Astrocyte (in vitro differentiated cells and primary cell): Measurements from ENCODE around the gene PHOSPHO2. TPM values are rescaled to one million over a fixed set of nuclear protein-coding genes. Genes with fewer than 3 reads are reported as not detected.

Experiments used
- DNase-seq: peaks from one replicate; pipeline ENCODE4 v3.0.0-alpha.2; 2010; ENCODE audit warnings: low read depth
- FAIRE-seq: peaks from 2 replicates; lab custom pipeline; 2011; peaks lifted over from hg19 to GRCh38; lab: Jason Lieb, UNC
- H2AFZ ChIP-seq: 2 replicates; pipeline ENCODE4 v1.6.0; 2012; ENCODE audit warnings: low read depth, low read length, inconsistent platforms
- H3K27ac ChIP-seq: 2 replicates; pipeline ENCODE4 v1.5.1; 2011; ENCODE audit warnings: low read depth, low read length, inconsistent platforms
- H3K27me3 ChIP-seq: 2 replicates; pipeline ENCODE4 v1.6.0; 2011; ENCODE audit warnings: low read length, inconsistent platforms; ENCODE audit not compliant: insufficient read depth
- H3K36me3 ChIP-seq: 2 replicates; pipeline ENCODE4 v1.5.1; 2011; ENCODE audit warnings: low read length, inconsistent platforms; ENCODE audit not compliant: insufficient read depth
- H3K4me1 ChIP-seq: 2 replicates; pipeline ENCODE4 v1.5.1; 2011; ENCODE audit warnings: low read length, inconsistent platforms; ENCODE audit not compliant: insufficient read depth
- H3K4me2 ChIP-seq: 2 replicates; pipeline ENCODE4 v1.6.0; 2012; ENCODE audit warnings: low read length, inconsistent platforms
- H3K4me3 ChIP-seq: 2 replicates; pipeline ENCODE4 v1.5.1; 2011; ENCODE audit warnings: low read depth, mild to moderate bottlenecking, low read length, inconsistent platforms; ENCODE audit not compliant: insufficient read depth
- H3K79me2 ChIP-seq: 2 replicates; pipeline ENCODE4 v1.6.0; 2012; ENCODE audit warnings: mild to moderate bottlenecking, low read length, inconsistent platforms; ENCODE audit not compliant: insufficient read depth
- H3K9ac ChIP-seq: 2 replicates; pipeline ENCODE4 v1.6.0; 2012; ENCODE audit warnings: mild to moderate bottlenecking, low read length, inconsistent platforms
- H3K9me3 ChIP-seq: 2 replicates; pipeline ENCODE4 v1.5.1; 2012; ENCODE audit warnings: low read depth, mild to moderate bottlenecking, low read length, inconsistent platforms; ENCODE audit not compliant: insufficient read depth
- H4K20me1 ChIP-seq: 2 replicates; pipeline ENCODE4 v1.6.0; 2012; ENCODE audit warnings: low read length, inconsistent platforms; ENCODE audit not compliant: insufficient read depth
- H3K27ac Mint-ChIP-seq: one replicate; pipeline ENCODE4 v1.8.0; 2021; ENCODE audit warnings: mild to moderate bottlenecking, mixed read lengths; ENCODE audit not compliant: unreplicated experiment
- H3K27me3 Mint-ChIP-seq: one replicate; pipeline ENCODE4 v1.8.0; 2021; ENCODE audit warnings: low read depth, mixed read lengths; ENCODE audit not compliant: unreplicated experiment
- H3K36me3 Mint-ChIP-seq: one replicate; pipeline ENCODE4 v1.8.0; 2021; ENCODE audit warnings: low read depth, mixed read lengths; ENCODE audit not compliant: unreplicated experiment
- H3K4me1 Mint-ChIP-seq: one replicate; pipeline ENCODE4 v1.8.0; 2021; ENCODE audit warnings: low read depth, mixed read lengths; ENCODE audit not compliant: unreplicated experiment
- H3K4me3 Mint-ChIP-seq: one replicate; pipeline ENCODE4 v1.8.0; 2021; ENCODE audit warnings: mild to moderate bottlenecking, moderate library complexity, mixed read lengths; ENCODE audit not compliant: unreplicated experiment
- H3K9me3 Mint-ChIP-seq: one replicate; pipeline ENCODE4 v1.8.0; 2021; ENCODE audit warnings: mild to moderate bottlenecking, mixed read lengths; ENCODE audit not compliant: unreplicated experiment
- CTCF ChIP-seq: IDR thresholded peaks from 2 replicates; pipeline ENCODE4 v1.5.1; 2011; ENCODE audit warnings: low read depth, mild to moderate bottlenecking, inconsistent platforms, low read length, moderate library complexity; ENCODE audit not compliant: insufficient read depth
- EZH2 ChIP-seq: IDR thresholded peaks from 2 replicates; pipeline ENCODE4 v1.6.1; 2012; ENCODE audit warnings: mild to moderate bottlenecking, low read length, inconsistent platforms; ENCODE audit not compliant: insufficient read depth
- total RNA-seq: library from RNA; stranded (reverse); gene quantifications from 2 replicates; pipeline ENCODE4 v1.2.1, GENCODE V29; 2021

PHOSPHO2 gene
- total RNA-seq, 1 donor from 2014 or later: 3.0 TPM

DNA sequence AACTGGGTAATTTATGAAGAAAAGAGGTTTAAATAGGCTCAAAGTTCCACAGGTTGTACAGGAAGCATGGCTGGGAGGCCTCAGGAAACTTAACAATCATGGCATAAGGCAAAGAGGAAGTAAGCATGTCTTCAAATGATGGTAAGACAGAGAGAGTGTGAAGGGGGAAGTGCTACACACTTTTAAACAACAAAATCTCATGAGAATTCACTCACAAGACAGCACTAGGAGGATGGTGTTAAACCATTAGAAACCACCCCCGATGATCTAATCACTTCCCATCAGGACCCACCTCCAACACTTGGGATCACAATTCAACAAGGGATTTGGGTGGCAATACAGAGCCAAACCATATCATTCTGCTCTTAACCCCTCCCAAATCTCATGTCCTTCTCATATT lies 34.9 kb upstream of the PHOSPHO2 start:
- Mint-ChIP-seq H3K27ac (no peak overlapping the region), H3K27me3 (peaks cover 2% of the 10 kb centered on the region), H3K9me3 (no peaks in the 10 kb centered on the region), H3K36me3 (no peaks in the 10 kb centered on the region), H3K4me1 (no peaks in the 10 kb centered on the region), H3K4me3 (no peak overlapping the region)
- H3K4me1 ChIP-seq: no peaks in the 10 kb centered on the region
- no peak overlapping the region for H3K9ac ChIP-seq
- no peaks in the 10 kb centered on the region for H3K27me3 ChIP-seq
- no peaks in the 10 kb centered on the region for H3K79me2 ChIP-seq
- H3K4me2 ChIP-seq: no peak overlapping the region
- DNase-seq (no peak), FAIRE-seq (no peak)
- no peaks in the 10 kb centered on the region for H4K20me1 ChIP-seq
- no peak overlapping the region for H2AFZ ChIP-seq
- H3K9me3 ChIP-seq: no peaks in the 10 kb centered on the region
- no peak overlapping the region for H3K4me3 ChIP-seq
- TF ChIP-seq CTCF (no peak), EZH2 (no peak)
- H3K36me3 ChIP-seq: no peaks in the 10 kb centered on the region
- H3K27ac ChIP-seq: no peak overlapping the region

- Histone ChIP-seq H4K20me1 (no peaks in the 10 kb centered on the region), H3K9me3 (no peaks in the 10 kb centered on the region), H3K27me3 (no peaks in the 10 kb centered on the region), H2AFZ (no peak overlapping the region), H3K4me3 (no peak overlapping the region), H3K79me2 (no peaks in the 10 kb centered on the region), H3K4me1 (no peaks in the 10 kb centered on the region), H3K4me2 (no peak overlapping the region), H3K9ac (no peak overlapping the region), H3K27ac (no peak overlapping the region), H3K36me3 (no peaks in the 10 kb centered on the region)
- peaks cover 7% of the 10 kb centered on the region for H3K4me1 Mint-ChIP-seq
- H3K27me3 Mint-ChIP-seq: peaks cover 2% of the 10 kb centered on the region
- TF ChIP-seq CTCF (no peak), EZH2 (no peak)
- DNase-seq: no peak
- no peak overlapping the region for H3K4me3 Mint-ChIP-seq
- FAIRE-seq: no peak
- H3K9me3 Mint-ChIP-seq: no peaks in the 10 kb centered on the region
- H3K36me3 Mint-ChIP-seq: no peaks in the 10 kb centered on the region
- no peak overlapping the region for H3K27ac Mint-ChIP-seq
Measured at GRCh38 chr2:169661265-169661664, 33.0 kb upstream of the PHOSPHO2 start.

DNA sequence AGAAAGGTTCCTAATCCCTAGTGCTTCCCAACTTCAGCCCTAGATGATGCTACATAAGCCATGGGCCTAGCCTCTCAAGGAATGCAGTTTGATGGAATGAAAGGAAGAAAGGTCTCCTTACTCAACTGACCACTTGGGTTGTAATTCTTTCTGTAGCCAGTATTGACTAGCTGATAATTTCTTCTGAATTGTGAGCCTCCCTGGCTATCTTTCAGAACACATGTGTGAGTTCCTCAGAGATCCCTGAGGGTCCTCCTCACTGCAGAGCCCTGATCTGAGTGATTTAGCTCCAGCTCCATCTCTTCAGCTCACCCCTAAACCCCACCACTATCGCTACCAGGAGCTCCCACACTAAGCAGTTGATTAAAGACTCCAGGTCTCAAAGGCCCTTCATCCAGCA lies 31.5 kb upstream of the PHOSPHO2 start:
- no peaks in the 10 kb centered on the region for H3K4me1 ChIP-seq
- H3K36me3 ChIP-seq: no peaks in the 10 kb centered on the region
- TF ChIP-seq EZH2 (no peak), CTCF (no peak)
- H3K79me2 ChIP-seq: no peaks in the 10 kb centered on the region
- Mint-ChIP-seq H3K27ac (no peak overlapping the region), H3K4me3 (no peak overlapping the region), H3K9me3 (no peaks in the 10 kb centered on the region), H3K27me3 (peaks cover 2% of the 10 kb centered on the region), H3K4me1 (peaks cover 7% of the 10 kb centered on the region), H3K36me3 (no peaks in the 10 kb centered on the region)
- H3K9me3 ChIP-seq: no peaks in the 10 kb centered on the region
- no peaks in the 10 kb centered on the region for H4K20me1 ChIP-seq
- DNase-seq: no peak
- no peak overlapping the region for H2AFZ ChIP-seq
- no peak for FAIRE-seq
- no peak overlapping the region for H3K27ac ChIP-seq
- no peaks in the 10 kb centered on the region for H3K27me3 ChIP-seq
- H3K9ac ChIP-seq: no peak overlapping the region
- H3K4me2 ChIP-seq: no peak overlapping the region
- no peak overlapping the region for H3K4me3 ChIP-seq
